ENCODE measurements around the gene IL27RA.
"Not testable (repeated sequence)": the region's sequence is repeated elsewhere in the genome, so short reads cannot be mapped to it uniquely, and the experiment has no call there.

Gene IL27RA

DNA sequence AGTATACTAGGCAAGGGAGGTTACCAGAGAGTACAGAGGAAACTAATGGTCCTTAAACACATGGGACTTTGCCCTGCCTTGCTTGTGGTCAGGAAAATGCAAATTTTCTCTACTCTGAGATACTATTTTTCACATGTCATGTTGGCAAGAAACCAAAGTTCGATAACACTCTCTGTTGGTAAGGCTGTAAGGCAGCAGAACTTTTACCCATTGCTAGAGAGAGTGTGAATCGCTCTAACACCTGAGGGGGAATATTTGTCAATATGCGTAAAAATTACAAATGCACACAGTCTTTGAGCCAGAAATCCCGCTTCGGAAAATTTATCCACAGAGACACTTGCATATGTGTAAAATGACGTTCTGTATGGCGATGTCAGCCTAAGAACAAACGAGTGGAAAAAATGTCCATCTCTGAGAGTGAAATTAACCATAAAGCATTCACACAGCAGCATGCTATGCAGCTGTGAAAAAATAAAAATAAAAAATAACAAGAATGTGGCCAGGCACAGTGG lies 16.0 kb upstream of the IL27RA start:
- Histone ChIP-seq H3K36me3 (ENCODE audit: insufficient read depth, low read length) (no peaks in the 10 kb centered on the region), H3K4me2 (ENCODE audit: low read depth, low read length, poor library complexity, severe bottlenecking) (peak overlapping the region; percentile 9), H3K4me1 (ENCODE audit: insufficient read depth, low read length, poor library complexity, severe bottlenecking) (peaks cover 5% of the 10 kb centered on the region), H3K9me3 (ENCODE audit: insufficient read depth, low read depth, low read length) (no peaks in the 10 kb centered on the region), H4K20me1 (ENCODE audit: insufficient read depth, low read length, poor library complexity, severe bottlenecking) (no peaks in the 10 kb centered on the region), H3K9ac (ENCODE audit: low read depth, low read length, poor library complexity, severe bottlenecking) (peak overlapping the region; percentile 29), H3K27me3 (ENCODE audit: insufficient read depth, low read length, poor library complexity, severe bottlenecking) (no peaks in the 10 kb centered on the region), H3K79me2 (ENCODE audit: insufficient read depth, low read length) (no peaks in the 10 kb centered on the region), H2AFZ (ENCODE audit: low read length) (no peak overlapping the region), H3K4me3 (ENCODE audit: low read length, poor library complexity, severe bottlenecking) (no peak overlapping the region), H3F3A (ENCODE audit: low read depth) (no peaks in the 10 kb centered on the region; the same call in 1 of the 2 replicates), H3K9me2 (replicated peaks; ENCODE audit: low read depth, low read length) (no peaks in the 10 kb centered on the region)
- TF ChIP-seq CTCF (conservative IDR thresholded peaks at IDR 0.05; ENCODE audit: low read length) (no peak), EZH2phosphoT487 (IDR thresholded peaks at IDR 0.05; ENCODE audit: borderline replicate concordance) (no peak)

DNA sequence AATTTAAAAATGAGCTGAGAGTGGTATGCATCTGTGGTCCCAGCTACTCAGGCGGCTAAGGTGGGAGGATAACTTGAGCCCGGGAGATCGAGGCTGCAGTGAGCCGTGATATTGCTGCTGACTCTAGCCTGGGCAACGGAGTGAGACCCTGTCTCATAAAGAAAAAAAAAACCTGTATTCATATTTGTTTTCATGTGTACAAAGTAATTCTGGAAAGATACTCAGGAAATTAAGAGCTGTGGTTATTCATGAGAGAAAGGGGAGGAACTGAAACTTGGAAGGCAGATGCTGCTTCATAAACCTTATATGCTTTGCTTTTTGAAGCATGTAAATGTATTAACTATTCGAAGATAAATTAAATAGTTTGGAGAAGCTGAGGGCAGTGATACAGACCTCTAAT lies 12.5 kb upstream of the IL27RA start:
- Histone ChIP-seq H3K9ac (ENCODE audit: low read depth, low read length, poor library complexity, severe bottlenecking) (no peak overlapping the region), H2AFZ (ENCODE audit: low read length) (no peak overlapping the region)

GRCh38 chr19:14019739-14020138 lies 11.8 kb upstream of the IL27RA start:
- H3F3A ChIP-seq (ENCODE audit: low read depth); H4K20me1 ChIP-seq (ENCODE audit: insufficient read depth, low read length, poor library complexity, severe bottlenecking); H3K9me3 ChIP-seq (ENCODE audit: insufficient read depth, low read depth, low read length); H3K4me2 ChIP-seq (ENCODE audit: low read depth, low read length, poor library complexity, severe bottlenecking); H2AFZ ChIP-seq (ENCODE audit: low read length); H3K9ac ChIP-seq (ENCODE audit: low read depth, low read length, poor library complexity, severe bottlenecking); H3K4me1 ChIP-seq (ENCODE audit: insufficient read depth, low read length, poor library complexity, severe bottlenecking); H3K4me3 ChIP-seq (ENCODE audit: low read length, poor library complexity, severe bottlenecking); H3K9me2 ChIP-seq (replicated peaks; ENCODE audit: low read depth, low read length); H3K79me2 ChIP-seq (ENCODE audit: insufficient read depth, low read length); H3K36me3 ChIP-seq (ENCODE audit: insufficient read depth, low read length); H3K27me3 ChIP-seq (ENCODE audit: insufficient read depth, low read length, poor library complexity, severe bottlenecking): not testable (repeated sequence)

More for the DNA sequence above, 12.5 kb upstream of the IL27RA start:
- Histone ChIP-seq H3K4me3 (ENCODE audit: low read length, poor library complexity, severe bottlenecking) (no peak overlapping the region), H3K27me3 (ENCODE audit: insufficient read depth, low read length, poor library complexity, severe bottlenecking) (no peaks in the 10 kb centered on the region), H3K4me1 (ENCODE audit: insufficient read depth, low read length, poor library complexity, severe bottlenecking) (peaks cover 9% of the 10 kb centered on the region), H3K9me2 (replicated peaks; ENCODE audit: low read depth, low read length) (no peaks in the 10 kb centered on the region), H3F3A (ENCODE audit: low read depth) (no peaks in the 10 kb centered on the region; the same call in 1 of the 2 replicates), H3K9me3 (ENCODE audit: insufficient read depth, low read depth, low read length) (no peaks in the 10 kb centered on the region), H3K36me3 (ENCODE audit: insufficient read depth, low read length) (no peaks in the 10 kb centered on the region), H4K20me1 (ENCODE audit: insufficient read depth, low read length, poor library complexity, severe bottlenecking) (no peaks in the 10 kb centered on the region), H3K79me2 (ENCODE audit: insufficient read depth, low read length) (no peaks in the 10 kb centered on the region), H3K4me2 (ENCODE audit: low read depth, low read length, poor library complexity, severe bottlenecking) (no peak overlapping the region)
- TF ChIP-seq EZH2phosphoT487 (IDR thresholded peaks at IDR 0.05; ENCODE audit: borderline replicate concordance) = no peak
- TF ChIP-seq CTCF (conservative IDR thresholded peaks at IDR 0.05; ENCODE audit: low read length) = no peak

GRCh38 chr19:14021474-14021873 lies 10.1 kb upstream of the IL27RA start:
- H3K9ac ChIP-seq (ENCODE audit: low read depth, low read length, poor library complexity, severe bottlenecking) = no peak overlapping the region

More at GRCh38 chr19:14021474-14021873, 10.1 kb upstream of the IL27RA start:
- Histone ChIP-seq H3K36me3 (ENCODE audit: insufficient read depth, low read length) (no peaks in the 10 kb centered on the region), H3K27me3 (ENCODE audit: insufficient read depth, low read length, poor library complexity, severe bottlenecking) (no peaks in the 10 kb centered on the region), H3K9me2 (replicated peaks; ENCODE audit: low read depth, low read length) (no peaks in the 10 kb centered on the region), H2AFZ (ENCODE audit: low read length) (peak overlapping the region; percentile 27; the same call in 1 of the 2 replicates), H3K4me1 (ENCODE audit: insufficient read depth, low read length, poor library complexity, severe bottlenecking) (peaks cover 4% of the 10 kb centered on the region), H3K79me2 (ENCODE audit: insufficient read depth, low read length) (no peaks in the 10 kb centered on the region), H3K9me3 (ENCODE audit: insufficient read depth, low read depth, low read length) (no peaks in the 10 kb centered on the region), H4K20me1 (ENCODE audit: insufficient read depth, low read length, poor library complexity, severe bottlenecking) (no peaks in the 10 kb centered on the region), H3K4me2 (ENCODE audit: low read depth, low read length, poor library complexity, severe bottlenecking) (no peak overlapping the region), H3K4me3 (ENCODE audit: low read length, poor library complexity, severe bottlenecking) (no peak overlapping the region), H3F3A (ENCODE audit: low read depth) (no peaks in the 10 kb centered on the region; the same call in 1 of the 2 replicates)
- no peak for TF ChIP-seq EZH2phosphoT487 (IDR thresholded peaks at IDR 0.05; ENCODE audit: borderline replicate concordance)
- TF ChIP-seq CTCF (conservative IDR thresholded peaks at IDR 0.05; ENCODE audit: low read length) = no peak
